ENCODE data around the gene C9orf50. TPM values are rescaled to one million over a fixed set of nuclear protein-coding genes. Genes with fewer than 3 reads are reported as not detected.
A peak's percentile ranks its signal among the peaks of the same experiment; 100 is the strongest.

C9orf50 gene
- total RNA-seq, 1 experiment from 2014 or later, result not detected

DNA sequence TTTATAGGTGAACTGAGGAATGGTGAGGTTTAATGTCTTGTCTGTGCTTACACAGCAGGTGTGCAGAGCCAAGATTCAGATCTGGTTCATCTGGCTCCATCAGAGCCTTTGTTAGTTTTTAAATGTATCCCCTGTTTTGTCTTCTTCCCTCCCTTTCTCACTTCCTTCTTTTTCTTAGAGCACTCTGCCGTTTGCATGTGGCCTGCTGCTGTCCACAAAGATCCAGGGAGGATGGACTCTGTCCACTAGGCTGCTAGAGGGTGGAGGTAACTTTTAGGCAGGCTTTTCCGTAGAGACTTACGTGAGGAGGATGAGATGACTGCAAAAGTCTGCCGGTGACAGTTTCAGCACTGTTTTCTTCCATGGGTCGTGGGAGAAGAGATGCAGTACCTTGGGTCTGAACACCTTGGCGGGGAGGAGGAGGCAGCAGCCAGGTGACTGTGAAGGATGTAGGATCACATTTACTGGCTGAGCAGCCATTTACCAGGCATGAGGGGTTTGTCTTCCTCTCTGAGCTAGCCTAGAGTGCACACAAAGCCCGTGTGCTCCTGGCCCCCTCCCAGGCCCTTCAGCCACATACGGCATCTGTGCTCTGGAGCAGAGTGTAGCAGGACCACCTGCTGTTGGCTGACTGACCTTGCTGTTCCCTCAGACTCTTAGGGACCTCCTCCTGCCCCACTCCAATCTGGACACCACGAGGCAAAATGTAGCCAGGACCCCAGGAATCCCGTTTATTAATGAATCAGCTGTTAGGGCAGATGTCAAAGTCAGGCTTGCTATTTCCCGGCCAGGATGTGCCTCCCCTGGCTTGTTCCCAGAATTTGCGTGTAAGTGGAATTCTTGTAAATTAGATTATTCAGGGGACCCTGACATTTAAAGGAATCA lies 6.9 kb upstream of the C9orf50 start:
- ChIA-PET POLR2A (no interaction called here), CTCF (no interaction called here)
- H3K27ac ChIP-seq (ENCODE audit: low read length), result peak overlapping the region; percentile 88; the same call in 1 of the 2 replicates
- H3K4me3 ChIP-seq (ENCODE audit: low read depth in 2 of 2, low read length in 2 of 2), result peak overlapping the region; percentile 82 to 96
- ATAC-seq (no peak), DNase-seq (ENCODE audit: low read depth, low spot score) (no peak)
- TF ChIP-seq, protein P1, sequence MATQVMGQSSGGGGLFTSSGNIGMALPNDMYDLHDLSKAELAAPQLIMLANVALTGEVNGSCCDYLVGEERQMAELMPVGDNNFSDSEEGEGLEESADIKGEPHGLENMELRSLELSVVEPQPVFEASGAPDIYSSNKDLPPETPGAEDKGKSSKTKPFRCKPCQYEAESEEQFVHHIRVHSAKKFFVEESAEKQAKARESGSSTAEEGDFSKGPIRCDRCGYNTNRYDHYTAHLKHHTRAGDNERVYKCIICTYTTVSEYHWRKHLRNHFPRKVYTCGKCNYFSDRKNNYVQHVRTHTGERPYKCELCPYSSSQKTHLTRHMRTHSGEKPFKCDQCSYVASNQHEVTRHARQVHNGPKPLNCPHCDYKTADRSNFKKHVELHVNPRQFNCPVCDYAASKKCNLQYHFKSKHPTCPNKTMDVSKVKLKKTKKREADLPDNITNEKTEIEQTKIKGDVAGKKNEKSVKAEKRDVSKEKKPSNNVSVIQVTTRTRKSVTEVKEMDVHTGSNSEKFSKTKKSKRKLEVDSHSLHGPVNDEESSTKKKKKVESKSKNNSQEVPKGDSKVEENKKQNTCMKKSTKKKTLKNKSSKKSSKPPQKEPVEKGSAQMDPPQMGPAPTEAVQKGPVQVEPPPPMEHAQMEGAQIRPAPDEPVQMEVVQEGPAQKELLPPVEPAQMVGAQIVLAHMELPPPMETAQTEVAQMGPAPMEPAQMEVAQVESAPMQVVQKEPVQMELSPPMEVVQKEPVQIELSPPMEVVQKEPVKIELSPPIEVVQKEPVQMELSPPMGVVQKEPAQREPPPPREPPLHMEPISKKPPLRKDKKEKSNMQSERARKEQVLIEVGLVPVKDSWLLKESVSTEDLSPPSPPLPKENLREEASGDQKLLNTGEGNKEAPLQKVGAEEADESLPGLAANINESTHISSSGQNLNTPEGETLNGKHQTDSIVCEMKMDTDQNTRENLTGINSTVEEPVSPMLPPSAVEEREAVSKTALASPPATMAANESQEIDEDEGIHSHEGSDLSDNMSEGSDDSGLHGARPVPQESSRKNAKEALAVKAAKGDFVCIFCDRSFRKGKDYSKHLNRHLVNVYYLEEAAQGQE (IDR thresholded peaks at IDR 0.05; ENCODE audit: insufficient read depth in 1 of 2, low read depth in 2 of 2, low read length in 1 of 2), result no peak
- TF ChIP-seq POLR2AphosphoS5 (IDR thresholded peaks at IDR 0.05; ENCODE audit: low read depth, low read length) (no peak), CTCF (IDR thresholded peaks at IDR 0.05) (no peak), SIN3A (IDR thresholded peaks at IDR 0.05; ENCODE audit: borderline replicate concordance, insufficient read depth, low read depth, low read length) (no peak), TCF7L2 (IDR thresholded peaks at IDR 0.05; ENCODE audit: low read depth, low read length) (no peak)
- peaks cover 4% of the 10 kb centered on the region; the same call in 1 of the 2 replicates for H3K36me3 ChIP-seq (ENCODE audit: control insufficient read depth, insufficient read depth, low read length)
- in situ Hi-C loops (cut with HindIII; ENCODE audit: low pct_unique_long_range_greater_than_20kb, low sequenced_read_pairs) (no loop called here), intact Hi-C loops (cut with micrococcal nuclease; ENCODE audit: unreplicated experiment) (no loop called here)
- peaks cover 40% of the 10 kb centered on the region for H3K4me1 ChIP-seq (ENCODE audit: control insufficient read depth, insufficient read depth, low read length)
- no peaks in the 10 kb centered on the region for H3K27me3 ChIP-seq (ENCODE audit: control insufficient read depth, insufficient read depth, low read length)
- no peaks in the 10 kb centered on the region for H3K9me3 ChIP-seq (ENCODE audit: control insufficient read depth, insufficient read depth, low read depth, low read length)
- BruUV-seq (replicated peaks), result no TSS peak

GRCh38 chr9:129626625-129627284 lies 5.9 kb upstream of the C9orf50 start:
- ATAC-seq (no peak; the same call in 1 of the 2 replicates), DNase-seq (ENCODE audit: low read depth, low spot score) (no peak)
- Histone ChIP-seq H3K4me1 (ENCODE audit: control insufficient read depth, insufficient read depth, low read length) (peaks cover 40% of the 10 kb centered on the region), H3K27me3 (ENCODE audit: control insufficient read depth, insufficient read depth, low read length) (no peaks in the 10 kb centered on the region), H3K9me3 (ENCODE audit: control insufficient read depth, insufficient read depth, low read depth, low read length) (no peaks in the 10 kb centered on the region), H3K36me3 (ENCODE audit: control insufficient read depth, insufficient read depth, low read length) (peaks cover 4% of the 10 kb centered on the region; the same call in 1 of the 2 replicates), H3K27ac (ENCODE audit: low read length) (peak overlapping the region; percentile 88), H3K4me3 (ENCODE audit: low read depth in 2 of 2, low read length in 2 of 2) (peak overlapping the region; percentile 82 to 96)
- ChIA-PET POLR2A (interaction anchor here (0.7 kb wide), 1 partner anchor 349 kb away, joined by 4 read pairs; no protein-coding TSS in a partner anchor), CTCF (interaction anchor here (0.5 to 1.3 kb wide), 3 partner anchors 12 to 491 kb away, joined by 4 to 8 read pairs (median 6); no protein-coding TSS in a partner anchor)
- no TSS peak for BruUV-seq (replicated peaks)
- TF ChIP-seq SIN3A (IDR thresholded peaks at IDR 0.05; ENCODE audit: borderline replicate concordance, insufficient read depth, low read depth, low read length) (no peak), TCF7L2 (IDR thresholded peaks at IDR 0.05; ENCODE audit: low read depth, low read length) (no peak), POLR2AphosphoS5 (IDR thresholded peaks at IDR 0.05; ENCODE audit: low read depth, low read length) (no peak), CTCF (IDR thresholded peaks at IDR 0.05) (no peak)
- TF ChIP-seq, protein P1 (IDR thresholded peaks at IDR 0.05; ENCODE audit: insufficient read depth in 1 of 2, low read depth in 2 of 2, low read length in 1 of 2), result no peak
- in situ Hi-C loops (cut with HindIII; ENCODE audit: low pct_unique_long_range_greater_than_20kb, low sequenced_read_pairs) (no loop called here), intact Hi-C loops (cut with micrococcal nuclease; ENCODE audit: unreplicated experiment) (no loop called here)

All from Panc1 (cell line).